ENCODE measurements around the gene PIAS1. TPM values are rescaled to one million over a fixed set of nuclear protein-coding genes. Genes with fewer than 3 reads are reported as not detected.

Gene PIAS1
- total RNA-seq, 1 experiment from 2014 or later = 25.9 TPM

DNA sequence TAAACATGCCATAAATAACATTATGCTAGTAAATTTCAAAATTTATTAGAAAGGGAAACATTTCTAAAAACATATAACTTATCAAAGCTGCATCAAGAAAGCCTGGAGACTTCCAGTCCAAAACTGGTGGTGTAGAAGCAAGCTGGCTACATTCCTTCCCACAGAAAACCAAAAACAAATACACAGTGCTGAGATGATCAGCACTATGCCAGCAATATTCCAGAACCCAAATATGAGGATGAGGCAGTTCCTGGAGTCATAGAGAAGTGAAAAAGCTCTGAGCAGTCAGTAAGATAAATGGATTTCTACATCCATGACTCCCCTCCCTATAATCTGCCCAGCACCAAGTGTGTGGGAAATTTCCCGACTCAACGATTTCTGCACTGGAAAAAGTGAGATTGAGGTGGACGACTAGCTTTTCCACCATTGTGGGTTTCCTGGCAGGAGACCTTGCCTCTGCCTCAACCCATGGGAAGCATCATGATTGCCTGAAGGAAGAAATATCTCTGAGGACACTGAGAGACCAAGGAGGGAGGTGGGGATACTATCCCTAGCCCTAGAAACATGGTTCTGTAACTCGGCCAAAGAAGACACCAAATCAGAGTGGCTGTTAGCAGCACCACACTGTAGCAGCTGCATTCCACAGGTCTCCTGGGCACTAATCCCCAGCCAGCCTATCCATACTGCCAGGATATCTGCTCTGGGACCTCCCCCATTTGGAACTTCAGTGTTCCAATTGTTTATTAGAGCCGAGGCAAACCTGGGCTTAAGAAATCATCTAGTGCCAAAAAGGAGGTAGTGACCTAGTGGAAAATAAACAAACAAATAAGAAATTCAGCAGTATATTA lies 187.2 kb downstream of the PIAS1 start:
- H4K20me1 ChIP-seq (ENCODE audit: insufficient read depth) = no peaks in the 10 kb centered on the region
- POLR2A ChIA-PET = no interaction called here
- H3K9me2 ChIP-seq (ENCODE audit: insufficient read depth) = no peaks in the 10 kb centered on the region
- H3K4me3 ChIP-seq (replicated peaks in 1 of 2; ENCODE audit: low read depth in 1 of 2, low read length in 2 of 2) = no peak overlapping the region
- H3K4me2 ChIP-seq (ENCODE audit: low read length) = no peak overlapping the region
- TF ChIP-seq RAD21 (IDR thresholded peaks at IDR 0.05; ENCODE audit: low read depth) (no peak), SP1 (IDR thresholded peaks at IDR 0.05; ENCODE audit: low read depth) (no peak), POLR2A (IDR thresholded peaks at IDR 0.05; ENCODE audit: borderline replicate concordance, extremely low read depth, insufficient read depth, insufficient read length) (no peak), ZNF274 (IDR thresholded peaks at IDR 0.05; ENCODE audit: low read depth, low read length) (no peak)
- TF ChIP-seq, protein P1, sequence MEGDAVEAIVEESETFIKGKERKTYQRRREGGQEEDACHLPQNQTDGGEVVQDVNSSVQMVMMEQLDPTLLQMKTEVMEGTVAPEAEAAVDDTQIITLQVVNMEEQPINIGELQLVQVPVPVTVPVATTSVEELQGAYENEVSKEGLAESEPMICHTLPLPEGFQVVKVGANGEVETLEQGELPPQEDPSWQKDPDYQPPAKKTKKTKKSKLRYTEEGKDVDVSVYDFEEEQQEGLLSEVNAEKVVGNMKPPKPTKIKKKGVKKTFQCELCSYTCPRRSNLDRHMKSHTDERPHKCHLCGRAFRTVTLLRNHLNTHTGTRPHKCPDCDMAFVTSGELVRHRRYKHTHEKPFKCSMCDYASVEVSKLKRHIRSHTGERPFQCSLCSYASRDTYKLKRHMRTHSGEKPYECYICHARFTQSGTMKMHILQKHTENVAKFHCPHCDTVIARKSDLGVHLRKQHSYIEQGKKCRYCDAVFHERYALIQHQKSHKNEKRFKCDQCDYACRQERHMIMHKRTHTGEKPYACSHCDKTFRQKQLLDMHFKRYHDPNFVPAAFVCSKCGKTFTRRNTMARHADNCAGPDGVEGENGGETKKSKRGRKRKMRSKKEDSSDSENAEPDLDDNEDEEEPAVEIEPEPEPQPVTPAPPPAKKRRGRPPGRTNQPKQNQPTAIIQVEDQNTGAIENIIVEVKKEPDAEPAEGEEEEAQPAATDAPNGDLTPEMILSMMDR (IDR thresholded peaks at IDR 0.05 in 2 of 3, conservative IDR thresholded peaks at IDR 0.05 in 1 of 3; ENCODE audit: borderline replicate concordance in 1 of 3, insufficient read depth in 1 of 3, low read depth in 2 of 3, low read length in 2 of 3) = no peak
- H3K27ac ChIP-seq (ENCODE audit: low read depth, low read length) = no peak overlapping the region
- RAD21 ChIA-PET (ENCODE audit: low non-redundant PET in 1 of 2, low total read pairs in 2 of 2, uncharacterized antibody in 2 of 2, unreplicated experiment in 2 of 2) = no interaction called here
- H3K4me1 ChIP-seq (ENCODE audit: control insufficient read depth in 1 of 2, insufficient read depth in 2 of 2, low read length in 2 of 2) = no peaks in the 10 kb centered on the region
- H3K27me3 ChIP-seq (ENCODE audit: insufficient read depth, low read length) = no peaks in the 10 kb centered on the region
- no peak for ATAC-seq
- no peak overlapping the region for H3K9ac ChIP-seq (ENCODE audit: low read length)
- DNase-seq (ENCODE audit: low read depth, low spot score) = no peak
- H3K79me2 ChIP-seq (ENCODE audit: insufficient read depth, low read length) = no peaks in the 10 kb centered on the region
- H3K9me3 ChIP-seq (ENCODE audit: control insufficient read depth in 1 of 2, insufficient read depth in 1 of 2, low read depth in 1 of 2, low read length in 2 of 2) = no peaks in the 10 kb centered on the region
- no peak overlapping the region for H2AFZ ChIP-seq (ENCODE audit: low read depth, low read length, poor library complexity, severe bottlenecking)
- BruUV-seq (replicated peaks) = no TSS peak
- CTCF ChIA-PET = interaction anchor here (1.9 kb wide), 1 partner anchor 12 kb away, joined by 5 read pairs; no protein-coding TSS in a partner anchor
- intact Hi-C loops (cut with micrococcal nuclease) = no loop called here
- no peaks in the 10 kb centered on the region for H3K36me3 ChIP-seq (ENCODE audit: control insufficient read depth in 1 of 2, insufficient read depth in 2 of 2, low read length in 2 of 2)

Other genes starting within 250 kb of the PIAS1 start
- gene SKOR1, start 228.8 kb upstream of the PIAS1 start, total RNA-seq (2021; ENCODE audit: unreplicated experiment) = 0.81 TPM
- gene RNU6-1, start 214.3 kb upstream of the PIAS1 start, total RNA-seq (2021; ENCODE audit: unreplicated experiment) = not detected
- gene CALML4, start 151.0 kb downstream of the PIAS1 start, total RNA-seq (2021; ENCODE audit: unreplicated experiment) = 8.5 TPM
- 44.1 TPM for gene CLN6, start 175.4 kb downstream of the PIAS1 start, total RNA-seq (2021; ENCODE audit: unreplicated experiment)
- 39.7 TPM for gene FEM1B, start 223.4 kb downstream of the PIAS1 start, total RNA-seq (2021; ENCODE audit: unreplicated experiment)

Data from HCT116 (cell line).